CD4-positive, alpha-beta T cell treated with Interleukin-10 for 1 hour (primary cell): ENCODE results near the gene MAP2K7.
"Not testable (repeated sequence)": the region's sequence is repeated elsewhere in the genome, so short reads cannot be mapped to it uniquely, and the experiment has no call there.

Experiments used
- DNase-seq: peaks from one replicate; pipeline ENCODE4 v3.0.0-alpha.2; 2020

Gene MAP2K7

GRCh38 chr19:7932276-7932929 is 28.7 kb downstream of the MAP2K7 start:
- no peak for DNase-seq

DNA sequence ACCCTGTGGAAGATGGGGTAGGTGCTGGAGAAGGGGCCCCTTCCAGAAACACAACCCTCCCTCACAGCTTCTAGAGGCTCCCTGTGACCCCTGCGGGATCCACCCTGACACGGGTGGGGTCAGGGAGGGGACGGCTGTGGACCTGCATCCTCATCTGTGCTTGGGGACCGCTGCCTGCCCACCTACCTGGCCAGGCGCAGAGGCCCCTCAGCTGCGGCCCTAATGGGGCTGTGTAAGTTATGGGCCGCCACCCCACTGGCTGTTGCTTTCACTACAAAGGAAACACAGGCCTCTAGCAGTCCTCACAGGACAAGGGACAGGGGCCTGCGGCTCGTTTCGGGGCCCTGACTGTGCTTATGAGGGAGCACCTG is 29.2 kb downstream of the MAP2K7 start:
- DNase-seq, result no peak

GRCh38 chr19:7933411-7933810 is 29.7 kb downstream of the MAP2K7 start:
- no peak for DNase-seq

DNA sequence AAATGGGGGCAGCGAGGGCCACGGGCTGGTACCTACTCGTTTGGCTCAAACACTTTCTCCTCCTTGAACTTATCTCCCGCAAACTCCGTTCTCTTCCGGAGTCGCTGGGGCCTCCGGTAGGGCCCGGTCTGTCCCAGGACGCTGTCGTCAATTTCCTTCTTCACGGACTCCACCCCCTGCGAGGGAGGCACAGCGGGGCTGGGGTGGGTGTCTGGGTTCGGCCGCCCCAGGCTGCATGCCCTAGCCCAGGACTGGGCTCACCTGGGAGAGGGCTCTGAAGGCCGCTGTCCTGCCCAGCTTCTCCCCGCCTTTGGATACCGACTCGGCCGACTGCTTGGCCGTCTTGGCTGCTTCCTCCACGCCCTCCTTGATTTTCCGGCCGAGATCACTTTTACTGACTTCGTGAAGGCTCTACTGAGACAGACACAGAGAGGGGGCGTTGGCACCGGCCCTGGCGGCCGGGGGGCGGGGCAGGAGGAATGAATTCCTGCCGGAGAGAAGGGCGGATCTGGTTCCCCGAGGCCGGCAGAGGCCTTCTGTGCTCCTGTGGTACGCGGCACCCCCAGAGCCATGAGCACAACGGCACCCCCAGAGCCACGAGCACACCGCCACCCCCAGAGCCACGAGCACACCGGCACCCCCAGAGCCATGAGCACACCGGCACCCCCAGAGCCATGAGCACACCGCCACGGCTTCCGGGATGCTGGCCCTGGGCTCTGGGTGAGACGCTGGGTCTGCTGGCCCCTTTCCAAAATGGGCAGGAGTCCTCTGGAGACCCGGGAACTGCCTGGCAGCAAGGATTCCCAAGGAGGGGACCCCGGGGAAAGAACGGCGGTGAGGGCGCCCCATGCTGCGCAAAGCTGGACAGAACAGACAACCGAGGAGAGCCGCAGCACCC is 30.4 kb downstream of the MAP2K7 start:
- DNase-seq, result no peak

DNA sequence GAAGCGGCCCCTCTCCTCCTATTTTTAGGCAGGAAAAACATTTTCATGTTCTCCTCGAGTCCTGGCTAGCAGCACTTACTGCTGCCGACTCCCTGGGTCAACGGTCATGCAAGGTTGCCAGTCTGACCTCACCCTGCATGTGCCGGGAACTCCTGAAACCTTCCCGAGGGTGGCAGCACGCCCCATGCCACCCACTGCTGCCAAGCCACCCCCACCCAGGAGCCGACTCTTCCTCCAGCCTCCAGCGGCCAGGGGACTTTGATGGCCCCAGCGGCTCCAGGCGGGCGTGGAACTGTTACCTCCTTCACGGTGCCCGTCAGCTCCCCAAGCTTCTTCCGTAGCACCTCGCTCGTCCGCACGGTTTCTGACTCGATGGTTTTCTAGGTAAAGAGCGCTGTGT is 31.1 kb downstream of the MAP2K7 start:
- DNase-seq, result no peak

DNA sequence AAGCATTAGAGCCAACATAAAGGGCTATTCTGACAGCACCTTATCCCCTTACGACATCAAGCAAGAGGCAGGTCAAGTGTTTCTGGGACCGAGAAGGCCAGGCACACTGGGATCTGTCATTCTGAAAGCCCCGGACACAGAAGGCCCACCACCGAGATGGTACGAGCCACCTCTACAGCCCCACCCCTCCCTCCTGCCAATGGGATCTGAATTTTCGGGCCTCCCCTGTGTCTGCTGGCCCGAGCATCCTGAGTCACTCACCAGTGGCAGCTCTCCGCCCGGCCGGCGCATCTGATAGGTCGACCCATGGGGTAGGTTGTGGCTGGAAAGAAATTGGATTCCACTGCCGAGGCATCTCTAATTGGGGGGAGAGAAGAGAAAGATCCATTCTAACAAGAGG is 37.2 kb downstream of the MAP2K7 start:
- DNase-seq, result no peak

- no peak for DNase-seq
Measured at GRCh38 chr19:7941895-7942596, 38.4 kb downstream of the MAP2K7 start.

GRCh38 chr19:7942981-7943443 is 39.3 kb downstream of the MAP2K7 start:
- peak; percentile 21 for DNase-seq

- peak; percentile 99 for DNase-seq
Measured at GRCh38 chr19:7943444-7944176, 39.9 kb downstream of the MAP2K7 start, which contains the start of gene TIMM44. Gene TIMM44, minus strand, starts transcription at chr19:7943666. Its CDS starts 15 bp downstream, at chr19:7943651.

GRCh38 chr19:7944177-7944761 is 40.6 kb downstream of the MAP2K7 start:
- DNase-seq, result peak; percentile 90

DNA sequence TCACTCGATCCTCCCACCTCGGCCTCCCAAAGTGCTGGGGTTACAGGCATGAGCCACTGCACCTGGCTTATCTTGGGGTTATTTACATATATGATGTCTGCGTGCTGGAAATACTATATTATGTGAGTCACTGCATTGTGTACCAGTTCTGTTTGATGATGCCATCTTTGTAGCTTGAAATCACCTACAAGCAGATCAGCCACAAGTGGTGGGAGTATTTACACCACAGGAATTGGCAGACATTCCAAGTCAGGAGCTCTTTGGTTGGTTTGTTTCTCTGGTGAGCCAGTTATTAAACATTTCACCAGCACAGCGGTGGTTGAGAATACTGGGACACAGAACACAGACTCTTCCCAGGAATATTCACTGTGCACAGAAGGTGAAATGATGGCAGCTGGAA is 44.3 kb downstream of the MAP2K7 start:
- DNase-seq, result no peak

DNA sequence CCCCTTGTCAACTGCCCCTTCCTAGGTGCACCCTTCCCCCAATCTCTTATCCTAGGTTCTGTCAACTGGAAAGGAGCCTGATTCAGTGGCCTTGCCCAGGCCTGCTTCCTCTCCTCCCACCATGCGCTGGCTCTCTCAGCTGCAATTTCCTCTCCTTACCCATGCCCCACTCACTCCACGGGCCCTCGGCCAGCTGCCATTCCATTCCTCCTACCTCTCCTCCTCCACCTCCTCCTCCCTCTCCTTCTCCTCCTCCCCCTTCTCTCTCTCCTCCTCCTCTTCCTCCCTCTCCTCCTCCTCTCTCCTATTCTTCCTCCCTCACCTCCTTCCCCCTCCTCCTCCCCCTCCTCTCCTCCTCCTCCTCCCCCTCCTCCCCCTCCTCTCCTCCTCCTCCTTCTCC is 49.4 kb downstream of the MAP2K7 start:
- DNase-seq, result no peak

GRCh38 chr19:7953576-7953975 is 49.9 kb downstream of the MAP2K7 start:
- no peak for DNase-seq

- no peak for DNase-seq
Measured at GRCh38 chr19:7955696-7956095, 52.0 kb downstream of the MAP2K7 start.

DNA sequence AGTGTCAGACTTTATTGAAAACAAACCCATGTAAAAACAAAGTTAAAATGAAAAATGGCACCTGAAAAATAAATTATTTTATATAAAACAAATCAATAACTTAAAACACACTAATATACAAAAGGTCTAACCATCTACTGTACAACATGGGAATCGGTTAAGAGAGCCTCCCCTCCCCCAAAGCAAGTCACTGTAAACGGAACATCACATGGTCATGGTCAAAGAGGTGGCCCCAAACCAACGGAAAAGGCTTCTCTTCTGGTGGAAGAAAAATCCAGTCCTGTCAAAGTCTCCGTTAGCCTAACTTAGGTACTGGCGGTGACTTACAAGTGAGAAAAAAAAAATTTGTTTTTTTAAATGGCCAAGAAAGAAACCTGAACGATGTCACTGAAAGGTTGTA is 55.5 kb downstream of the MAP2K7 start:
- DNase-seq, result no peak

GRCh38 chr19:7961082-7961481 is 57.4 kb downstream of the MAP2K7 start:
- not testable (repeated sequence) for DNase-seq

GRCh38 chr19:7961920-7962626 is 58.4 kb downstream of the MAP2K7 start:
- no peak for DNase-seq

DNA sequence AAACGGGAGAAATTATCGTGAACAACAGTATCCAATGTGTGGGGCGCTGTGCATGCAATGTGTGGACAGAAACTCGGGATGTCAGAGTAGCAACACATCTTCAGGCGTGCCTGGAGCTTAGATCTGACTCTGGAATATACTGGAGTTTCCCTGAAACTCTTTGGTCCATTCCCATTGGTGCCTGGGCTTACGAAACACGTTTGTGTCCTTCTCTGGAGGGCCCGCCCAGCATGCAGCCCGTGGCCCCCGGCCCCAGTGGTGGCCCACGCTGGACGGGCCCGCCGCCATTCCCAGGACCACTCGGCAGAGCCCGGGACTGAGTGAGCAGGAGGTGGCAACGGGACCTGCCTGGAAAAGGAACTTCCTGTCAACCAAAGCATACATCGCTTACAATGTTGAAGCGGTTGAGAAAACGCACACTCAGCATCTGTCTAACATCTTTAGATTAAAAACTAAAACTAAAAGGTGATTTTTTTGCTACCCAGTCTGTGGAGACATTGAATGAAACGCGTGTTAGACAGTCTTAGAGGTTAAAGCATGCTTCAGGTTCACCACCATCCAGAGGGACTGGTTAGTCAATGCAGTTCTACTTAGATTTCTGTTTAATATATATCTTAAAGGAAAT is 59.1 kb downstream of the MAP2K7 start:
- no peak for DNase-seq

- no peak for DNase-seq
Measured at GRCh38 chr19:7963566-7963965, 59.9 kb downstream of the MAP2K7 start.
